ENCODE results near the gene CDH4.

Gene CDH4

DNA sequence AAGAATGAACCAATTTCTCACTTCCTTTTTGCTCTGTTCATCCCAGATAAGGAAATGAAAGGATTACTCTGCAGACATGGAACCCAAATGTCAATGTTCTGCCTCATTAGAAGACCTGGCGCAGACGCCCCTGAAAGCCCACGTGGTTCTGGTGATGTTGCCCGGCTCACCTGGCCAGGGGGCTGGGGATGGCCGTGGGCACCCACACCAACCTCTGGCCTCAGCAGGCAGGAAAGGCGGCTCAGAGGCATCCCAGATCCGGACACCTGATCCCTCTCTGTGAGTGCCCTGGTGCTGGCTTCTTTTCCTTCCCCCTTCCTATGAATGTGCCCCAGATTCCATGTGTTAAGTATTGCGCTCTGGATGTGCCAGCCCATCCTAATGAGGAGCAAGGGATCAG lies 33.6 kb downstream of the CDH4 start:
- no peak for DNase-seq

DNA sequence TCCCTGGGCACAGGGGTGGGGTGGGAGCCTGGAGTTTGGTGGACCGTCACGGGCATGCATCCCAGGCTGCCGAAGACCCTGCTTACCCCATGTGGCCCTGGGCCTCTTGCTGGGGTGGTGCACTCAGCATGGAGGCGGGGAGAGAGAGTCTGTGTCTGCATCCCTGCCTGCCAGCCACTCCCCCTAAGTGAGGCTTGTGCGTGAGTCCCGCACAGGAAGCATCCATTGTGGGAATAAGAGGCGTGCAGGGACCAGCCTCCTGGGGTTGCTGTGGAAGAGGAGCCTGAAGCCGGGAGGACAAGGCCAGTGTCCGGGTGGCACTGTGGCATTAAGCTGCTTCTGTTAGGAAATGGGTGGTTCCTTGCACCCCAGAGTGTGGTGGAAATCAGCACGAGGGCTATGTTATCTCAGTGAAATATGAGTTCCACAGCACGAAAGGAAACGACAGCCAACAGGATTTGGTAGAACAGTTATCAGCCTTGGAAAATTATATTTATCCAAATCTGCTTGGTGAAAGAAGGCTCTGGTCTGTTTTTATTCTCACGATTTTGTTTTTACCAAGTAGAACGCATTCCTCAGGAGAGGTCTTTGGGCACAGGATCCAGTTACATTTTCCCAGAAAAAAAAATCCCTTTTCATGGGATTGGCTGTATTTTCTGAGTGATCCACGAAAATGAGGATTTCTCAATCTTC lies 35.7 kb downstream of the CDH4 start:
- no peak for DNase-seq

DNA sequence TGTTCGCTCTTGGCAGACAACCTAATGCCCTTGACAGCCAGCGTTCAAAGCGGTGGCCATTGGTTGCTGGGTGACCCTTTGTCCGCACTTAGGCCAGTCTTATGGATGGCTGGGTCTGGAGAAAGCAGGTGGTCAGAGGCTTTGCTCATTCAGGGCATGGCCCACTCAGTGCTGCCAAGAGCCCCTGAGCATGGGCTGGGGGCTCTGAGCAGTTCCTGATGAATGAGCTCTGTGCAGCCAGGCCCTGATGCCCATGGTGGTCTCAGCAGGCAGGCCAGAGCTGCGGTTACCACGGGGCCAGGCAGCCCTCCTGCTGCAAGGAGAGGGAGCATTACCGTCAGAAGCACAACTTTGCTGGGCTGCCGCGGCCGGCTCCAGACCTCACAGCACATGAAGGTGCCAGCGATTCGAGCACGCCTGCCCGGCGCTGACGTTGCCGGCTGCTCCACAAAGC lies 36.3 kb downstream of the CDH4 start:
- no peak for DNase-seq

DNA sequence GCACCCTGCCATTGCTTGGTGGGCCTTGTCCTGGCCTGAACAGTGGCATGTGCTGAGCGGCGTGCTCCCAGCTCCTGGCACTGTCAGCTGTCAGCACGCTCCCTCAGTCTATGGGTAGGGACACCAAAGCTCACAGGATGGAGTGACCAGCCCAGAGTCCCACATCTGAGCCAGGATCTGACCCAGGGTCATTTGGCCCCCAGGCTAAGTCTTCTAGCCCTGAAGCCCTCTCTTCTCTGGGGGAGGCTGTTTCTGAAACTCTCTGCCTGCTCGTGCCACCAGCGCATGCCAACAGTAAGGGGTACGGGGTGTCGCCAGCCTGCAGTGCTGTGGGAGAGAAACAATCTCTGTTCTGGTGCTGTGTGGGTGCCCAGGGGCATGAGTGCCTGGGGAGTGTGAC lies 37.1 kb downstream of the CDH4 start:
- DNase-seq, result no peak

DNA sequence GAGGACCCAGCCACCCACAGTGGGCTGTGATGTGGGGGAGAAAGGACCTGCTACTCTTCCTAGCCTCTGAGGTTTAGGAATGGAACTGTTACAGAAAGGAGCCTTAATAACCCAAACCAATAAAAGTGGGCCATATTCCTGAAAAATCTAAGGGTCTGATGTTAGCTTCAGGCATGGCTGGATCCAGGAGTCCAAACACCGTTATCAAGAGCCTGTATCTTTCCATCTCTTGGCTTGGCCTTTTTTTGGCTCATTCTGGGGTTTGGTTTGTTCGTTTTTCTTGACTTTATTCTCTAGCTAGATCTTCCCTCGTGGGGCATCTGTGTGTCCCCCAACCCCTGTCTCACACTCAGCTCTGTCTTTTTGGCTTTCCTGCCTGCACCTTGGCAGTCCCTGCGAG lies 38.7 kb downstream of the CDH4 start:
- no peak for DNase-seq

DNA sequence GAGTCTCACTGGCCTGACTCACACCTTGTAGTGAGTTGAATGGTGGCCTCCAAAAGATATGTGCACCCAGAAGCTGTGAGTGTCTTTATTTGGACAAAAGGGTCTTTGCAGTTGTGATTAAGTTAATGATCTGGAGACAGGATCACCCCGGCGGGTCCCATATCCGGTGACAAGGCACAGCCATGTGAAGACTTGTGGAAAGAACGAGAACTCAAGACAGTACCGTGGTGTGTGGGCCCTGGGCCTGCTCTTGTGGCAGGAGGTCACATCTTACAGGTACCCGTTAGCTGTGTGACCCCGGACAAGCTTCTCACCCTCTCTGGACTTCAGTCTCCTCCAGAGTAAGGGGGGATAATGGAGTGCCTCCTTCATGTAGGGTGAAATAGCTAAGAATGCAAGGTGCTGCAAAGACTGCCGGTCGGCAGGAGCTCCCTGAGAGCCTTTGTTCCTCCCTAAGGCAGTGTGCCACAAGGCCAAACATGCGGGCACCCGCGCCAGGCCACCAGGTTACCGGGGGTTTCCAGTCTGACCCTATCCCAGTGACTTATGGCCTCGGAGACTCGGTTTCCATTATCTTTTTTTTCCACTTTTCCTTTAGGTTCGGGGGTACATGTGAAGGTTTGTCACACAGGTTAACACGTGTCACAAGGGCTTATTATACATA lies 39.2 kb downstream of the CDH4 start:
- DNase-seq, result no peak

DNA sequence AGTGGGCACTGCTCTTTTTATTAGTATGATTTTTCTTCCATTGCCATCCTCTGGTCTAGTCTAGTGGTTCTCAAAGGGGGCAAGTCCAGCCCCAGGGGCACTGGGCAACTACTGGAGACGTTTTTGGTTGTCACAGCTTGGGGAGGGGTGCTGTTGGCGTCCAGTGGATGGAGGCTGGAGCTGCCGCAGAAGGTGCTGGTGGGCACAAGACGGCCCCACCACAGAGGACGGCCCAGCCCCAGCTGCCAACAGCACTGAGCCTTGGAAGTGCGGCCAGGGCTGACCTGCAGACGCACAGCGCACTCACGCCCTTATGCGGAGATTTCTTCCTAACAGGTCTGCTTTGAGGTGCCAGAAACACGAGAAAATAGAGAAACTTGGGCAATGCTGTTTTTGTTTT lies 40.3 kb downstream of the CDH4 start:
- DNase-seq, result no peak

DNA sequence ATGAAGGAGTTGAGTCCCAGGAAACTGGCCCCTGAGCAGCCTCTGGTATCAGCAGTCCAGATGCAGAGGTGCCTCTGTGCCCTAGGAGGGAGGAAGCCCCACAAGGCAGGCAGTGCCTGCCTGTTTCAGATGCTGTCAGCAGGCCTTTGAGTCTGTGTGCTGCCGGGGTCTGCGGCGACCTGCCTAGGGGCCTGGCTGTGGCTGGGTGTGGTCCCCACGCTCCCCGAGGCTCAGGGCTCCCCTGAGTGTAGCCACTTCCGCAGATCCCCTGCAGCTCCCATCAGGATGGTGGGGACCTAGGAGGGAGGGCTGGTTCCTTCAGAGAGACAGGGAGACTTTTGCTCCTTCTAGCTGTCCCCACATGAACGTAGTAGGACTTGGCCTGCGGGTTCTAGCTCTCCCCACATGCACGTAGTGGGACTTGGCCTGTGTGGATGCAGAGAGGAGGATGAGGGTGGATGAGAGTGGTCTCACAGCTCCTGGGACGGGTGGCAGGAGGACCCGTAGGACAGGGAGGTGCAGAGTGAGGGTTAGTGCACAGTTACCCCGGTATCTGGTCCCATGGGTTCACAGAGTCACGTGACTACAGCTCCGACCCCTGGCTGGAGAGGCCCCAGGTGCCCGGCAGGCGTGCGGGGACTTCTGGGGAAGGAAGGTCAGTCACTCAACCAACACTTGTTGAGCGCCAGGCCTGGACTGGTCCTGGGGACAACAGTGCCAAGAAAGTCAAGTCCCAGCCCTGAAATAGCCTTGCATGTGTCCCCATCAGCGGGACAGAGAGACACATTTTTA lies 41.0 kb downstream of the CDH4 start:
- no peak for DNase-seq

DNA sequence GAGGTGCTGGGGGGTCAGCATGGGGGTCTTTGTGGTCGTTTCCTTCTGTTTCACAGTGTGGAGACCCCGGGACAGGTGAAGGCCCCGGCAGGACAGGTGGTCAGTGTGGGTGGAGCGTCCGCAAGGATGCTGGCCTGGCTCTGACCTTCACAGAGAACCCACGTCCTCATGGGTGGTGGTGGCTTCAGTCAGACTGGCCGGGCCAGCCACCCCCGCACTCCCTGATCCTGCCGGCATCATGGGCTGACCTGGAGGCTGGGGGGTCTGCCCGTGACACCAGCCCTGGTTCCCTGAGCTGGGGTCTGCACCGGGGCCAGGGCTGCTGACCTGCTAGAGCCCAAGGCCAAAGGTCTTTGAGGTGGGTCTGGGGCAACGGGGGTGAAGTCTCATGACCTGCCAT lies 41.9 kb downstream of the CDH4 start:
- no peak for DNase-seq

DNA sequence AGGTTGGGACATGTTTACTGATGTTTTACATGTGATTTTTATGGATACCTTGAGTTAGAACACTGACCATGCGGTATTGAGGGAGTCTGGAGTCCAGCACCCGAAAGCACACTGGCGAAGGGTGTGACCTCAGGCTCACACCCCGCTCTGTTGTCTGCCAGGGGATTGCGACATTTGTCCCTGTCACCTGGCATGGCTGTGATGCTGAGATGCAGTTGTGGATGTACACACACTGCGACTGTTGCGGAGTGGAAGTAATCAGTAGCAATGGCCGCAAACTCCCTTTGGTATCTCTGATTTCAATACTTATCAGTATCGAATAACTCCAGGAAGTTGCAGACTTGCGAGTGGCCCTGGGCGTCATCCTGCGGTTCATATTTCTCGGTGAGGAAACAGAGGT lies 43.2 kb downstream of the CDH4 start:
- no peak for DNase-seq

DNA sequence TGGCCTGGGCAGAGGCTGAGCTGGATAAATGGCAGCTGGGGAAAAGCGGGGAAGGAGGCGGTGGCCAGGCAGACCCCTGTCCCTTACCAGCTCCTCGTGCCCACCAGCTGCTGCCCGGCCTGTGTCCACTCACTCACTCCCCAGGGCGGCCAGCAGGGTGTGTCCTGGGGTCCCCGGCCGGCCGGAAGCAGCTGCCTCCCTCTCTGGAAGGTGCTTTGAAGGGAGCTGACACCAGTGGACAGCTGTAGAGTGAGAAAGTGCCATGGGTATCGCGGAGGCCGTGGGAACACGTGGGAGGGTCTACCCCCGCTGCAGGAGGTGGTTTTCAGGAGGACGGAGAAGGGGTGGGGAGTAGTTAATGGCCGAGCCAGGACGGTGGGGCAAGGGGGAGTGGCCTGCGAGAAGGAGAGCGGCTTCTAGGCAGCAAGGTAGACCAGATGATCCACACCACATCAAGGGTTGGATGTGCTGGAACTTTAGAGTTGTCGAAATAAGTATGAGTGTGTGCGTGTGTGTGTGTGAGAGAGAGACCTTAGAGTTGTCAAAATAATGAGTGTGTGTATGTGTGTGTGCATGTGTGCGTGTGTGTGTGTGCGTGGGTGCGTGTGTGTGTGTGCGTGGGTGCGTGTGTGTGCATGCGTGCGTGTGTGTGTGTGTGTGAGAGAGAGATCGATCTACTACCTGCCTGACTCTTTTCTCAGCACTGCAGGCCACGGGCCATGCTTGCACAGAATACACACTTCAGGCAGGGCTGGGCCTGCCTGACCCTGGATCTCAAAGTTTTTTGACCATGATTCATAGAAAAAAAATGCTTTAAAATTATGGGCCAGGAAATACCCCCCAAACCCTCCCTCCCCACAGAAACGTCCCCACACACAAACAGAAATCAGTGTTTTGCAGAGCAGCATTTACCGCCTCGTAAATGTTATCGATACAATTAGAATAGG lies 43.9 kb downstream of the CDH4 start:
- no peak for DNase-seq

DNA sequence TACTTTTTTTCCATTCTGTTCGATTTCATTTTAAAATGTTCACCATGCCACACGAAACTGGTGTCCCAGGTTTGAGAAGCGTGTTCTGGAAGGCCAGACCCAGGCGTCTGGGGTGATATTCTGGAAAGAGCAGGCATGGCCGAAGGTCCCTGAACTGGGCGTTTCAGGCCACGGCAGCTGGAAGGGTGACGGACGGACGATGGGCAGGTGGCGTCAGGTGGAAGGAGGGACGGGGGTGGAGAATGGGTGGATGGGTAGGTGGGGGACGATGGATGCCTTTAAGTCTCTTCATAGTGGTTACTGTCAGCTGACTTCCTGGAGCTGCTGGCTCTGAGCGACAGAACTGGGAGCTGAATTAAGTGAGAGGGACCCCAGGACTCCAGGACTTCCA lies 44.6 kb downstream of the CDH4 start:
- DNase-seq, result no peak

DNA sequence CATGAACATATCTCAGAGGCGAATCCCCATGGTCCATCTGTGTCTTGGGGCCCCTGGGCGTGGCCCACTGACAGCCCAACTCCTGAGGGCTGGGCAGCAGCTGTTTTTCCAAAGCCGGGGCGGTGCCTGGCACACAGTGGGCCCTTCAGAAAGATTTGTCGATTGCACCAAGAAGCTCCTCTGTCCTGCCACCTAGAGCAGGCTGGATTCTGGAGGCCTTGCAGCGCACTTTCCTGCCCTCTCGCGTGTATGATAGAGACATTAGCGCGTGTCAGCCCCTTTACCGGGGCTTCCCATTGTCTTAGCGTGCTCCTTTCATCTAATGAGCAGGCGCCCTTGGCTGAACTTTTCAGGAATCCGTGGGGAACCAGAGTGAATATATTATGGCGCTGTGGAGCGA lies 45.4 kb downstream of the CDH4 start:
- DNase-seq, result no peak

DNA sequence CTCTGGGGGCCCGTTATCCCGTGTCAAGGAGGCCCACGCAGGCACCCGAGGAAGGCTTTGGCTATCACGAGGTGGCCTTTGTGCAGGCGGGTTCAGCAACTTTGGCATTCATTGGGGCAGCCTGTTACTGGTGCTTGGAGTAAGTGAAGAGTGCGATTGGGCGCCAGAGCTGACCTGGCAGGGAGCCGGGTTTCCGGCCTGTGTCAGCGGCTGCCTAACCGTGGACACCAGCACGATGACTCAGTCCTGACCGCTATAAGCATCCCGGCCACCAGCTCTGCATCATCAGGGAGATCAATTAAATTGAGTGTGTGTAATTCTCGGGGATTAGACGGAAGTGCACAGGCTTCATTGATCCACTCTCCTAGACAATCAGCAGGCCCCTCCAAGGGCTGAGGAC lies 45.9 kb downstream of the CDH4 start:
- no peak for DNase-seq

DNA sequence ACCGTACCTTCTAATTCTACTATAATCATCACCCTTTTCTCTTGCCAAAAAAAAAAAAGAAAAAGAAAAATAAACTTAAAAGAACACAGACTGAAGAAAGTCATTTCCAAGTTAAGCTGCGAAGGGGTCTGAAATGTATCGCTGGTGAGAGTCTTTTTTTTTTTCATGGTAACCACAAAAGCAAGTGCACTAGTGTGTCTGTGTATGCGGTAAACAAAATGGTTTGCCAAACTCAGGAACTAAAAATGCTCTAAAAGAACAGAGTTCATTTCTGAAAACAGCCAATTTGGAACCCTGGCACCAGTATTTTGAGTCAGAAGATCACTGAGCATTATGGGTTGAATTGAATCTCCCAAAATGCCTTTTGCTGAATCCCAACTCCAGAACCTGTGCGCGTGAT lies 46.6 kb downstream of the CDH4 start:
- DNase-seq, result no peak

DNA sequence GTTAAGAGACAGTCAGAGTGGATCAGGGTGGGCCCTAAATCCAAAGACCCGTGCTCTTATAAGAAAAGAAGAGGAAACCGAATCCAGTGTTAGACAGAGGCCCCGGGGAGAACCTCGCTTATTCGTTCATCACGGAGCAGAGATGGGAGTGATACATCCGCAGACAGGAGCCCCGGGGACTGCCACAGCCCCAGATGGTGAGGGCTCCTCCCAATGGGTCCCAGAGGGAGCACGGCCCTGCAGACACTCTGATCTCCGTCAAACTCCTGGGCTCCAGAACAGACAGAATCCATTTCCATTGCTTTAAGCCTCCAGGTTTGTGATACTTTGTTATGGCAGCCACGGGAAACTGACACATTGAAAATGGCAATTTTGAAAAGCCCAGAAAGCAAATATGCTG lies 47.0 kb downstream of the CDH4 start:
- no peak for DNase-seq

DNA sequence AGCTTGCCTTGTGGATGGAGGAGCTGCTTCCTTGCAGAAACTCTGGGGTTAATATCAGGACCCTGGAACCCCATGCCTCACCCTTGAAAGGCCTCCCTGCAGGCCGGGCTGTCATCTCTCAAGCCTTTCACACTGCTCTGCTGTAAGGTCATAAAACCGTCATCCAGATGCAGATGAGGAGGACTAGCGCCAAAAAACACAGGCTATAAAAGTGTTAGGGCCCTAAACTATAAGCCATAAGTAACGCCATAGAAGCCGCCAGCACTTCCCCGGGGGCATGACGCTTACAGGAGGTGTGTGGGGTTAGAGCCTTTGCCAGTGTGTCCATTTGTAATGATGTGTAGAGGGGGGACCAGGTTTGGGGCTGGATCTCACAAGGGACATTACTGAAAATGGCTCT lies 47.6 kb downstream of the CDH4 start:
- DNase-seq, result no peak

DNA sequence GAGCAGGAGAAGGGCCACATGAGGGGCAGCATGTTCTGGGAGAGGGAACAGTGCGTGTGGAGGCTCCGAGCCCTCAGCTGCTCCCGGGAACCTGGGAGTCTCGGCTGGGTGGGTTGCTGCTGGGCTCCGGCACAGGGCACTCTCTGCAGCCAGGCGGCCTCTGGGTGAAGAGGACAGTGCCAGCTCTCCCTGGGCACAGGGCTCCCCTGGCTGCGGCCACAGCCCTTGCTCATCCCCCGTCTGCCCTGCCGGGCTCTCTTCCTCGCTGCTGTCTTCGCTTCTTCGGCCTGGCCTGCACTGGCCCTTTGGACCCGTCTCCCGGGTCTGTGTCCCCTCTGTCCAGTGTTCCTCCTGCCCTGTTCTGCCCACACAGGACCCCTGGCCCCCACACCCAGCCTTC lies 48.2 kb downstream of the CDH4 start:
- DNase-seq, result no peak

DNA sequence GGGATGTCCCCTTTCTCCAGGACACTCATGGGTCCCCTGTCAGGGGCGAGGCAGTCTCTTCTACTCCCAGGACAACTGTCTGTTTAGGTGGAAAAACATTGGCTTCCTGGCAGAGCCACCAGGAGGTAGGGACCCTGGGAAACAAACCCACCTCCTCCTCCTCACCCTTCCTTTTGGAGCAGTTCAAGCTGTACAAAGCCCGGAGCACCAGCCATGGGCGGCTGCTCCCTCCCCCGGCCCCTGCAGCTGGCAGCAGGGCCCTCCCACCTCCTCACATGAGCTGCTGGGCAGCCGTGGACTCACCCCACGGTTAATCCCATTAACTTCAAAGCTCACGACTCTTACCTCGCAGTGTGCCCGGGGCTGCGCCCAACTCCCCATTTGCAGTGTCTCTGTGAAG lies 48.6 kb downstream of the CDH4 start:
- DNase-seq, result no peak

DNA sequence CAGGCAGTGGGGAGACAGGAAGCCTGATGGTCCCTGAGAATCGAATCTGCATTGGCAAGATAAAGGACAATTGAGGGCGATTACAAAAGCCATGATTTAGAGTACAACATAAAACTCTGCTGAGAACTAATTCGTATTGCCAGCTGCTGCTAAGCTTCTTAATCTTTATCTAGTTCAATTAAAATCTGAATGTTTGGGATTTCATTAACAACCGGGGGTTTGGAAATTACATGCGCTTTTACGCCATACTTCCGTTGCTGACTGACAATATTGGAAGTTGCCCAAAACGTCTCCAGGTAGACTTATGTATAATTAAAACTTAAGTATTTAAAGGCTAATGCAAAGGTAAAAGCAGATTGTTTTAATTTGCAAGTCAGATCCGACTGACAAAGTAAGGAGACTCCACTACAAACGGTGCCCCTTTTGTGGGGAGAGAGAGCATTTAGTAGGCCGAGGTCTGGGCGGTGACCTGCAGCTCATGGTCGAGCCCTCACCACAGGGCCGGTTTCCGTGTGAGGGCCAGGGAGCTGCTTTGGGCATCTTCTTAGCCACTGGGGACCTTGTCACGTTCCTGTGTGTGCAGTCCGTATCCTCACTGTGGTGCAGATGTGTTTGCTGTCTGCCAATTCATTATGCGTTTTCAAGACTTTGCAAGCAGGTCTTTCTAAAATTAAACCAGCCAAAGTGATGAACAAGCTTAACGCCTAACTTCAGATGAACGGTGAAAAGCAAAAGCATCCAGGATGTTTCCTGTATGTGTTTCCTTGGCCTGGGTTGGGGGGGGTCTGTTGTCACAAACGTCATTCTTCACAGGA lies 49.9 kb downstream of the CDH4 start:
- DNase-seq, result no peak

DNA sequence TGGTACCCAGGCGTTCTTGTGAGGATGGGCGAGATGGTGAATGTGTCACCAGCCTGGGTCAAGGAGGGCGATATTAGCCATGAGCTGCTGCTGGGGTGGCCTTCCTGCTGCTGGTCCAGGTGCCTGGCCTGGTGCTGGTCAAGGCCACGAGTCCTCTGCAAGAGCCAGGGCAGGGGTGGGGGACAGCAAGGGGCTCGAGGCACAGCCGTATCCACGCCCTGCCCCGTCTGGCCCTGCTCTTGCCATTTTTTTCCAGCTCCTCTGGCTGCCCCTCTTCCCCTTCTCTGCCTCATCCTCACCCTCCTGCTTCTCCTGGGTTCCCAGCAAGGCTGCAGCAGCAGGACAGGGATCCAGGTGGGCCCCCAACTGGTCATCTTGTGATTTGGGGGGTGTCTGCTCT lies 51.2 kb downstream of the CDH4 start:
- DNase-seq, result no peak

DNA sequence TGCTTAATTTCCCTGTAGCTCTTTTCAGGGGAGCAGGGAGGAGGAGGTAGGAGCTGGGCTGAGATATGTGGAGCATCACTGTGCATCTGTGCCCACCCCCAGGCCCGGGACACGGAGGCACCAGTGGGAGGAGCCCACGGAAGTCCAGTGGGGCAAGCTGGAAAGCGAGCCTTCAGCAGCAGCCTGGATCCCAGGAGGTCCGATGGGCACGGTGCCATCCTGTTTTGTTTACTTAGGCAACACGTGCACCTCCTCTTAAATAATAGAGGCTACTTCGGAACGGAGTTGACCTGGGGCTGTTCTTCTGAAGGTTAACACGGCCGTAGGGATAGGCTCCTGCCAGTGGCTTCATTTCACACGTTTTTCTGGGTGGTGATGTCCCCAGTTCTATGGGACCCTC lies 51.6 kb downstream of the CDH4 start:
- DNase-seq, result no peak
